Stomach (tissue), 4 donors: Measurements from ENCODE around the gene GSKIP.

Experiments
- CTCF ChIP-seq, 7 experiments: fragments of 450-650 bp in 4 of 7; fragments of 200-600 bp in 3 of 7; sonication (generic) in 3 of 7; IDR thresholded peaks; one replicate each; pipeline ENCODE4 v1.5.1; 2016 to 2019; ENCODE audit warnings: antibody characterized with exemption in 7 of 7, control low read depth in 2 of 7, mild to moderate bottlenecking in 1 of 7
- POLR2A ChIP-seq, 4 donors: fragments of 450-650 bp; IDR thresholded peaks; one replicate each; pipeline ENCODE4 v1.6.1; 2016; ENCODE audit warnings: antibody characterized with exemption in 4 of 4, control low read depth in 2 of 4, mild to moderate bottlenecking in 1 of 4, moderate library complexity in 1 of 4

GRCh38 chr14:96410119-96410518 is 46.8 kb downstream of the GSKIP start:
- TF ChIP-seq CTCF (IDR thresholded peaks at IDR 0.05) (no peak), POLR2A (IDR thresholded peaks at IDR 0.05) (no peak)
